Measurements from ENCODE around the gene RETREG3.

DNA sequence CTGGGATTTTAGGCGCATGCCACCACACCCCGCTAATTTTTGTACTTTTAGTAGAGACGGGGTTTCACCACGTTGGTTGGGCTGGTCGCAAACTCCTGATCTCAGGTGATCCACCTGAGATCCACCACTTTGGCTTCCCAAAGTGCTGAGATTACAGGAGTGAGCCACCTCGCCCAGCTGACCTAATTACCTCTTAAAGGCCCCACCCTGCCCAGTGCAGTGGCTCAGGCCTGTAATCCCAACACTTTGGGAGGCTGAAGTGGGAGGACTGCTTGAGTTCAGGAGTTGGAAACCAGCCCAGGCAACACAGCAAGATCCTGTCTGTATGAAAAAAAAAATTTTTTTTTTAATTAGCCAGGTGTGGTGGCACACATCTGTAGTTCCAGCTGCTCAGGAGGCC lies 50.1 kb downstream of the RETREG3 start:
- TF ChIP-seq, protein P1, sequence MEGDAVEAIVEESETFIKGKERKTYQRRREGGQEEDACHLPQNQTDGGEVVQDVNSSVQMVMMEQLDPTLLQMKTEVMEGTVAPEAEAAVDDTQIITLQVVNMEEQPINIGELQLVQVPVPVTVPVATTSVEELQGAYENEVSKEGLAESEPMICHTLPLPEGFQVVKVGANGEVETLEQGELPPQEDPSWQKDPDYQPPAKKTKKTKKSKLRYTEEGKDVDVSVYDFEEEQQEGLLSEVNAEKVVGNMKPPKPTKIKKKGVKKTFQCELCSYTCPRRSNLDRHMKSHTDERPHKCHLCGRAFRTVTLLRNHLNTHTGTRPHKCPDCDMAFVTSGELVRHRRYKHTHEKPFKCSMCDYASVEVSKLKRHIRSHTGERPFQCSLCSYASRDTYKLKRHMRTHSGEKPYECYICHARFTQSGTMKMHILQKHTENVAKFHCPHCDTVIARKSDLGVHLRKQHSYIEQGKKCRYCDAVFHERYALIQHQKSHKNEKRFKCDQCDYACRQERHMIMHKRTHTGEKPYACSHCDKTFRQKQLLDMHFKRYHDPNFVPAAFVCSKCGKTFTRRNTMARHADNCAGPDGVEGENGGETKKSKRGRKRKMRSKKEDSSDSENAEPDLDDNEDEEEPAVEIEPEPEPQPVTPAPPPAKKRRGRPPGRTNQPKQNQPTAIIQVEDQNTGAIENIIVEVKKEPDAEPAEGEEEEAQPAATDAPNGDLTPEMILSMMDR (IDR thresholded peaks at IDR 0.05; ENCODE audit: insufficient read depth, low read length, poor library complexity, severe bottlenecking): no peak
- no peak for TF ChIP-seq EZH2phosphoT487 (conservative IDR thresholded peaks at IDR 0.05; ENCODE audit: low read length)

Measured in SU-DHL-6 (cell line).